GM23248 (cell line): ENCODE measurements around the gene LNX2. TPM values are rescaled to one million over a fixed set of nuclear protein-coding genes. Genes with fewer than 3 reads are reported as not detected.

Experiments
- DNase-seq: peaks from one replicate; pipeline ENCODE4 v3.0.0-alpha.2; 2015
- H2AFZ ChIP-seq: fragments of 200-600 bp; sonication (generic); 2 replicates; pipeline ENCODE4 v1.6.1; 2016; ENCODE audit warnings: antibody characterized with exemption
- H3F3A ChIP-seq: fragments of 200-600 bp; sonication (generic); 2 replicates; pipeline ENCODE4 v1.6.1; 2016; ENCODE audit warnings: mild to moderate bottlenecking, antibody characterized with exemption, mixed run types; ENCODE audit not compliant: insufficient read depth
- H3K27ac ChIP-seq: fragments of 200-600 bp; sonication (generic); 2 replicates; pipeline ENCODE4 v1.5.1; 2016; ENCODE audit warnings: mild to moderate bottlenecking
- H3K27me3 ChIP-seq: fragments of 200-600 bp; sonication (generic); replicated peaks from 2 replicates; pipeline ENCODE4 v1.6.1; 2016; ENCODE audit warnings: mild to moderate bottlenecking; ENCODE audit not compliant: insufficient read depth
- H3K36me3 ChIP-seq: fragments of 200-600 bp; sonication (generic); 2 replicates; pipeline ENCODE4 v1.6.1; 2016; ENCODE audit warnings: low read depth, mild to moderate bottlenecking
- H3K4me1 ChIP-seq: fragments of 200-600 bp; sonication (generic); 2 replicates; pipeline ENCODE4 v1.6.1; 2016; ENCODE audit warnings: mild to moderate bottlenecking; ENCODE audit not compliant: insufficient read depth
- H3K4me2 ChIP-seq: fragments of 200-600 bp; sonication (generic); one replicate; pipeline ENCODE4 v1.6.1; 2016; ENCODE audit warnings: mild to moderate bottlenecking; ENCODE audit not compliant: unreplicated experiment
- H3K4me3 ChIP-seq: fragments of 200-600 bp; sonication (generic); 2 replicates; pipeline ENCODE4 v1.5.1; 2016; ENCODE audit warnings: mild to moderate bottlenecking
- H3K79me2 ChIP-seq: fragments of 200-600 bp; sonication (generic); 2 replicates; pipeline ENCODE4 v1.6.1; 2016; ENCODE audit warnings: mild to moderate bottlenecking; ENCODE audit not compliant: insufficient read depth
- H3K9ac ChIP-seq: fragments of 200-600 bp; sonication (generic); 2 replicates; pipeline ENCODE4 v1.6.1; 2016; ENCODE audit warnings: mild to moderate bottlenecking
- H3K9me2 ChIP-seq: fragments of 200-600 bp; sonication (generic); 2 replicates; pipeline ENCODE4 v1.6.1; 2016; ENCODE audit warnings: mixed run types, mild to moderate bottlenecking, moderate library complexity; ENCODE audit not compliant: insufficient read depth
- H3K9me3 ChIP-seq: fragments of 200-600 bp; sonication (generic); one replicate; pipeline ENCODE4 v1.6.1; 2017; ENCODE audit warnings: low read depth
- H4K20me1 ChIP-seq: fragments of 200-600 bp; sonication (generic); 2 replicates; pipeline ENCODE4 v1.6.0; 2016; ENCODE audit not compliant: insufficient read depth
- EZH2 ChIP-seq: fragments of 200-600 bp; sonication (generic); IDR thresholded peaks from 2 replicates; pipeline ENCODE4 v1.6.1; 2018; ENCODE audit warnings: antibody characterized with exemption, mild to moderate bottlenecking; ENCODE audit not compliant: insufficient read depth, poor library complexity, severe bottlenecking
- EZH2phosphoT487 ChIP-seq: fragments of 200-600 bp; sonication (generic); IDR thresholded peaks from 2 replicates; pipeline ENCODE4 v1.6.1; 2018; ENCODE audit warnings: antibody characterized with exemption, moderate library complexity, mild to moderate bottlenecking, low read depth; ENCODE audit not compliant: insufficient read depth
- WGBS, 2 experiments: methylation state at CpG; one replicate each; pipeline ENCODE4 v1.1.6; 2015 to 2017; ENCODE audit warnings: low lambda C conversion rate in 2 of 2, low coverage in 1 of 2; ENCODE audit errors: missing lambda C conversion rate in 2 of 2; 5-methylcytosine and 5-hydroxymethylcytosine counted together
- in situ Hi-C: fragments of 300-500 bp; cut with MboI; formaldehyde crosslinking; loops from 2 replicates; pipeline ENCODE4 v1.15.0; 2020
- polyA plus RNA-seq: library from polyadenylated mRNA; unstranded; fragments of >200 nt; fragmentation: Nextera tagmentation; extraction: Ambion mirVana; gene quantifications from 2 replicates; pipeline ENCODE4 v1.2.1, GENCODE V29; 2016
- total RNA-seq: library from RNA; depleted of rRNA; stranded (reverse); fragments of >200 nt; shearing (Covaris generic); gene quantifications from 2 replicates; pipeline ENCODE4 v1.2.3, GENCODE V29; 2014

LNX2 gene
- total and polyA plus RNA-seq, 2 experiments from 2014 or later, result 2.0 to 2.6 TPM

DNA sequence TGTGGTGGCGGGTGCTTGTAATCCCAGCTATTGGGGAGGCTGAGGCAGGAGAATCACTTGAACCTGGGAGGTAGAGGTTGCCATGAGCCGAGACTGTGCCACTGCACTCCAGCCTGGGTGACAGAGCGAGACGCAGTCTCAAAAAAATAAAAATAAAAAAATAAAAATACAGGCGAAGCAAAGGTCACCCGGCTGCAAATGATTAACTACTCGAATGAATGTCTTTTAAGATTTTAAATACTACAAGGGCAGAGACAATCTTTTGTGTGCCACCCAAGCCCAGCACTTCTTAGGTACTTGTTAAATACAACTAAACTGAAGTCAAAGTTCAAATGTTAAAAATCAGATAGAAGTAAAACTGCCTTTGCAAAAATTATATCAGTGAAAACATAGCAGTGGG is 6.7 kb downstream of the LNX2 start:
- Histone ChIP-seq H3F3A (peaks cover 3% of the 10 kb centered on the region; the same call in 1 of the 2 replicates), H3K36me3 (no peaks in the 10 kb centered on the region), H3K4me2 (no peak overlapping the region), H3K79me2 (peaks cover 94% of the 10 kb centered on the region), H3K4me1 (peaks cover under 1% of the 10 kb centered on the region), H2AFZ (no peak overlapping the region), H3K27ac (no peak overlapping the region), H3K9me2 (no peaks in the 10 kb centered on the region), H3K4me3 (no peak overlapping the region), H3K9me3 (no peaks in the 10 kb centered on the region), H3K9ac (no peak overlapping the region), H4K20me1 (no peaks in the 10 kb centered on the region), H3K27me3 (no peaks in the 10 kb centered on the region)
- in situ Hi-C loops, result no loop called here
- TF ChIP-seq EZH2 (no peak), EZH2phosphoT487 (no peak)
- no peak for DNase-seq
- WGBS, 2 experiments, result 89 to 90% methylated on average over 7 of the region's 7 CpGs

DNA sequence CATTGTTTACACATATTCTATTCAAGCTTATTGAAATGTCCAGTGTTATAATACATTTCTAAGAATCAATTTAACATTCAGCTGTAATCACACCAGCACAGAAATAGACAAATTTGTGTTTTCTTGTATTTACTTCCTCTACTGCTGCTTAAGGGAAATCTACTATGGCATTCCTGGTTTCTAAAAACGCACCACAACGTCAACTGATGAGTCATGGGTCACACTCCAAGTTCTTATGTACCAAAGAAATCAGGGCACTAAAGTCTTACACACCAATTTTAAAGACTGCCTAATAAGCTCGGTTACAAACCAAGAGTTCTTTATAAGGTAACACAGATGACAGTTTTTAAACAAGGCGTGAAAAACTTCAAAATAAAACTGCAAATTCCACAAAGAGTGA is 13.2 kb downstream of the LNX2 start:
- H3K9ac ChIP-seq, result no peak overlapping the region
- H3K4me1 ChIP-seq, result no peaks in the 10 kb centered on the region
- peak overlapping the region; percentile 1 for H3K4me2 ChIP-seq
- no peak overlapping the region for H3K4me3 ChIP-seq
- no peak overlapping the region for H2AFZ ChIP-seq
- peaks cover 60% of the 10 kb centered on the region for H3K79me2 ChIP-seq
- in situ Hi-C loops, result no loop called here
- H3K27me3 ChIP-seq, result no peaks in the 10 kb centered on the region
- TF ChIP-seq EZH2 (no peak), EZH2phosphoT487 (no peak)
- no peaks in the 10 kb centered on the region for H3K9me3 ChIP-seq
- no peaks in the 10 kb centered on the region for H4K20me1 ChIP-seq
- no peaks in the 10 kb centered on the region for H3F3A ChIP-seq
- peak; percentile 69 for DNase-seq
- 59 to 67% methylated on average over 4 of the region's 4 CpGs for WGBS, 2 experiments
- no peaks in the 10 kb centered on the region for H3K36me3 ChIP-seq
- no peak overlapping the region for H3K27ac ChIP-seq
- H3K9me2 ChIP-seq, result no peaks in the 10 kb centered on the region

DNA sequence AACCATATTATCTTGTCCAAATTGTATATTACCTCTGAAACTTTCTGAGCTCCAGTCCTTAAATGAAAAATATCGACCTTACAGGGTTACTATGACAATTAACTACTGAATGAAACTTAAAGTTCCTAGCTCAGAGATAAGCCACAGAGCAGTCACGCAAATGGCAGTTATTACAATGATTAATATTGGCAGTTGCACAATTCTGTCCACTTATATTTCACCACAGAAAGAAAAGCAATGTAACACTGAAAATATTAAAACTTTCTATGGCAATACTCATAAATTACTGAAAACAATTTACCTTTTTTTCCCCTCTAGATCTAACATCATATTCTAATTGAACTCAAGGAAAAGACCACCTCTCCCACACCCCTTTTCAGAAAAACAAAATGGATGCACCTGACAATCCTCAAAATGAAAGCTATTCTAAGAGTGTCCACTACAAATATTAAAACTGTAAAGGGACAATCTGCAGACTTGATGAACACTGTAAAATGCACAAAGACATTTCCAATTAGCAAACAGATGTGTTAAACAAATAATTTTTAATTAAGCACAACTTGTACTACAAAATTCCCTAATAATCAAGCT is 14.6 kb downstream of the LNX2 start:
- DNase-seq, result no peak
- Histone ChIP-seq H3K27me3 (no peaks in the 10 kb centered on the region), H3K4me1 (no peaks in the 10 kb centered on the region), H3K36me3 (no peaks in the 10 kb centered on the region), H3K9me3 (no peaks in the 10 kb centered on the region), H2AFZ (no peak overlapping the region), H3K4me2 (no peak overlapping the region), H4K20me1 (no peaks in the 10 kb centered on the region), H3F3A (no peaks in the 10 kb centered on the region), H3K4me3 (no peak overlapping the region), H3K9ac (no peak overlapping the region), H3K27ac (no peak overlapping the region), H3K79me2 (peaks cover 46% of the 10 kb centered on the region), H3K9me2 (no peaks in the 10 kb centered on the region)
- TF ChIP-seq EZH2phosphoT487 (no peak), EZH2 (no peak)
- in situ Hi-C loops, result no loop called here
- 96 to 97% methylated on average over 2 of the region's 2 CpGs for WGBS, 2 experiments

DNA sequence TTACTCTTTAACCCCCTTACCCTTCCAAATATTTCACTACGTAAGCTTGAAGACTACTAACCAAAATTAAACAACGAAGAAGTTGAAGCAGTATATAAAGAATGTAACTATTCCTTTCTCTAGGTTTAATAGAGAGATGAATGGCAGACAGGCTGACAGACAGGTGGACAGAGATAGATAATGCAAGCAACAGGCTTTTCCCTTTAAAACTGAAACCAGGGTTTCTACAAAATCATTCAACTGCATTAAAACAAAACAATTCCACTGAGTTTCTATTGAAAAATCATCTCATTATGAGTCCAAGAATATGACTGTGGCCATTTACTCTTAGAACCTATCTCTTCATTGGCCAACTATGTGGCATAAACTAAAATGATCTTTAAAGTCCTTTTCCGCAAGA is 15.2 kb downstream of the LNX2 start:
- WGBS, 2 experiments, result 73 to 77% methylated on average over 3 of the region's 3 CpGs
- no peaks in the 10 kb centered on the region for H4K20me1 ChIP-seq
- no peak for DNase-seq
- H3K79me2 ChIP-seq, result peaks cover 40% of the 10 kb centered on the region
- no peak overlapping the region for H3K9ac ChIP-seq
- H3K27me3 ChIP-seq, result no peaks in the 10 kb centered on the region
- H3K36me3 ChIP-seq, result no peaks in the 10 kb centered on the region
- H3K9me3 ChIP-seq, result no peaks in the 10 kb centered on the region
- H3K4me1 ChIP-seq, result peaks cover 1% of the 10 kb centered on the region; the same call in 1 of the 2 replicates
- H3K4me2 ChIP-seq, result no peak overlapping the region
- H3K4me3 ChIP-seq, result no peak overlapping the region
- in situ Hi-C loops, result no loop called here
- H2AFZ ChIP-seq, result no peak overlapping the region
- TF ChIP-seq EZH2phosphoT487 (no peak), EZH2 (no peak)
- H3K9me2 ChIP-seq, result no peaks in the 10 kb centered on the region
- H3F3A ChIP-seq, result no peaks in the 10 kb centered on the region
- no peak overlapping the region for H3K27ac ChIP-seq

DNA sequence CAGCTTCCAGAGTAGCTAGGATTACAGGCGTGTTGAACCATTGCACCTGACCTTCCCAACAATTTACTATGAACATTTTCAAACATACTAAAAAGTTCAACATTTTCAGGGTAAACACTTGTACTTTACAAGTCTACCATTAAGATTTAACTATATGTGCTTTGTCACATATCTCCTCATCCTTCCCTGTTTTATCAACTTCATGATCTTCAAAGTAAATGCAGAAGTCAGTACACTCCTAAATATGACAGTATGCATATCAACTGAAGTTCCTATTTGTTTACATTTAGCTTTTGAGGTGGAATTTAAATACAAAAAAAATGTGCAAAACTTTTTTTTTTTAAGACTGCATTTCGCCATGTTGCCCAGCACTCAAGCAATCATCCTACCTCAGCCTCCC is 18.5 kb downstream of the LNX2 start:
- no peak overlapping the region for H3K4me3 ChIP-seq
- no peak overlapping the region for H3K4me2 ChIP-seq
- H3F3A ChIP-seq, result no peaks in the 10 kb centered on the region
- TF ChIP-seq EZH2 (no peak), EZH2phosphoT487 (no peak)
- in situ Hi-C loops, result no loop called here
- H4K20me1 ChIP-seq, result no peaks in the 10 kb centered on the region
- H3K36me3 ChIP-seq, result no peaks in the 10 kb centered on the region
- no peaks in the 10 kb centered on the region for H3K9me2 ChIP-seq
- H3K27ac ChIP-seq, result no peak overlapping the region
- H3K79me2 ChIP-seq, result peaks cover 28% of the 10 kb centered on the region
- no peak overlapping the region for H3K9ac ChIP-seq
- H3K27me3 ChIP-seq, result no peaks in the 10 kb centered on the region
- peaks cover 9% of the 10 kb centered on the region for H3K4me1 ChIP-seq
- no peaks in the 10 kb centered on the region for H3K9me3 ChIP-seq
- WGBS, 2 experiments, result 96 to 100% methylated on average over 2 of the region's 2 CpGs
- no peak for DNase-seq
- no peak overlapping the region for H2AFZ ChIP-seq
